UCSD-AML1 (cell line): ENCODE measurements around the gene MYO9B.

Experiments used
- DNase-seq: peaks from one replicate; lab custom pipeline; 2025; ENCODE audit not compliant: unreplicated experiment; lab: John Stamatoyannopoulos, UW

The MYO9B gene, protein sequence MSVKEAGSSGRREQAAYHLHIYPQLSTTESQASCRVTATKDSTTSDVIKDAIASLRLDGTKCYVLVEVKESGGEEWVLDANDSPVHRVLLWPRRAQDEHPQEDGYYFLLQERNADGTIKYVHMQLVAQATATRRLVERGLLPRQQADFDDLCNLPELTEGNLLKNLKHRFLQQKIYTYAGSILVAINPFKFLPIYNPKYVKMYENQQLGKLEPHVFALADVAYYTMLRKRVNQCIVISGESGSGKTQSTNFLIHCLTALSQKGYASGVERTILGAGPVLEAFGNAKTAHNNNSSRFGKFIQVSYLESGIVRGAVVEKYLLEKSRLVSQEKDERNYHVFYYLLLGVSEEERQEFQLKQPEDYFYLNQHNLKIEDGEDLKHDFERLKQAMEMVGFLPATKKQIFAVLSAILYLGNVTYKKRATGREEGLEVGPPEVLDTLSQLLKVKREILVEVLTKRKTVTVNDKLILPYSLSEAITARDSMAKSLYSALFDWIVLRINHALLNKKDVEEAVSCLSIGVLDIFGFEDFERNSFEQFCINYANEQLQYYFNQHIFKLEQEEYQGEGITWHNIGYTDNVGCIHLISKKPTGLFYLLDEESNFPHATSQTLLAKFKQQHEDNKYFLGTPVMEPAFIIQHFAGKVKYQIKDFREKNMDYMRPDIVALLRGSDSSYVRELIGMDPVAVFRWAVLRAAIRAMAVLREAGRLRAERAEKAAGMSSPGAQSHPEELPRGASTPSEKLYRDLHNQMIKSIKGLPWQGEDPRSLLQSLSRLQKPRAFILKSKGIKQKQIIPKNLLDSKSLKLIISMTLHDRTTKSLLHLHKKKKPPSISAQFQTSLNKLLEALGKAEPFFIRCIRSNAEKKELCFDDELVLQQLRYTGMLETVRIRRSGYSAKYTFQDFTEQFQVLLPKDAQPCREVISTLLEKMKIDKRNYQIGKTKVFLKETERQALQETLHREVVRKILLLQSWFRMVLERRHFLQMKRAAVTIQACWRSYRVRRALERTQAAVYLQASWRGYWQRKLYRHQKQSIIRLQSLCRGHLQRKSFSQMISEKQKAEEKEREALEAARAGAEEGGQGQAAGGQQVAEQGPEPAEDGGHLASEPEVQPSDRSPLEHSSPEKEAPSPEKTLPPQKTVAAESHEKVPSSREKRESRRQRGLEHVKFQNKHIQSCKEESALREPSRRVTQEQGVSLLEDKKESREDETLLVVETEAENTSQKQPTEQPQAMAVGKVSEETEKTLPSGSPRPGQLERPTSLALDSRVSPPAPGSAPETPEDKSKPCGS (N-terminal part only)

DNA sequence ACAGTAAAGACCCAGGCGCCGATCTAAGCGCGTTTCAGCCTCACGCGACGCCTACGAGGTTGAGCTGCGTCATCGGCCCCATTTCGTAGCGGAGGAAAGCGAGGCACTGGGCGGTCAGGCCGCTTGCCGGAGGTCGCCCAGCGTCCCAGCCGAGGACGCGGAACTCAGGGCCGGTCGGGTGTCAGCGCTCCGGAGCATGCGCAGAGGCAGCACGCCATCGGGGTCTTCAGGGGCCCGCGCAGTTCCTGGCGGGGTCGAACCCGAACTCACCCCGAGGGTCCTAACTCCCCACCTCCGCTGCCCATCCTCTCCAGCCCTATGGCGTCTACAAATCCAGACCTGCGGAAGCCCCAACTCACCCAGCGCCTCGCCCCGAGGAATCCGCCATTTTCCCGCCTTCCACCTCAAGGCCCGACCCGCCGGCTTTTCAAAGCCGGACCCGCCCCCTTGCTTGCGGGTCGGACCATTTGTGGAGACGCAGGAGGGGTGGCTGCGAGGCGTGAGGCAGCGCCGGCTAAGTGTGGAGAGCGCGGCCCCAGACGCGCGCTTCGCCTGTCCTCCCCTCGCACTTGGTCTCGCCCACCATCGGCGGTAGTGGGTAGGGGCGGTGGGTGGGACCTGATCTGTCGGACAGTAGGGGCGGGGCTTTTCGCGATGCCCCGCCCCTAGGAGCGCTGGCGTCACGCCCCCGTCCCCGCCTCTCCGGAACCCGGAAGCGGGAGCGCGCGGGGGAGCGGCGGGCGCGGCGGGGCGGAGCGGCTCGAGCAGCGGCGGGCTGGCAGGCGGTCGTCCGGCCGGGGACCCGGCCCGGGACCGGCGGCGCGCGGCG lies at the start of gene MYO9B, which contains the start of gene HAUS8:
Gene MYO9B (plus strand): TSS at position 743 of the 829 bp plus-strand sequence. CDS start 25,941 bp downstream, outside the sequence.
Gene HAUS8 (minus strand): TSS at position 418 of the 829 bp plus-strand sequence. CDS start 30 bp downstream, at position 388.
- DNase-seq, result peak; percentile 100

GRCh38 chr19:17025991-17026658 lies 49.5 kb upstream of the MYO9B start:
- no peak for DNase-seq

DNA sequence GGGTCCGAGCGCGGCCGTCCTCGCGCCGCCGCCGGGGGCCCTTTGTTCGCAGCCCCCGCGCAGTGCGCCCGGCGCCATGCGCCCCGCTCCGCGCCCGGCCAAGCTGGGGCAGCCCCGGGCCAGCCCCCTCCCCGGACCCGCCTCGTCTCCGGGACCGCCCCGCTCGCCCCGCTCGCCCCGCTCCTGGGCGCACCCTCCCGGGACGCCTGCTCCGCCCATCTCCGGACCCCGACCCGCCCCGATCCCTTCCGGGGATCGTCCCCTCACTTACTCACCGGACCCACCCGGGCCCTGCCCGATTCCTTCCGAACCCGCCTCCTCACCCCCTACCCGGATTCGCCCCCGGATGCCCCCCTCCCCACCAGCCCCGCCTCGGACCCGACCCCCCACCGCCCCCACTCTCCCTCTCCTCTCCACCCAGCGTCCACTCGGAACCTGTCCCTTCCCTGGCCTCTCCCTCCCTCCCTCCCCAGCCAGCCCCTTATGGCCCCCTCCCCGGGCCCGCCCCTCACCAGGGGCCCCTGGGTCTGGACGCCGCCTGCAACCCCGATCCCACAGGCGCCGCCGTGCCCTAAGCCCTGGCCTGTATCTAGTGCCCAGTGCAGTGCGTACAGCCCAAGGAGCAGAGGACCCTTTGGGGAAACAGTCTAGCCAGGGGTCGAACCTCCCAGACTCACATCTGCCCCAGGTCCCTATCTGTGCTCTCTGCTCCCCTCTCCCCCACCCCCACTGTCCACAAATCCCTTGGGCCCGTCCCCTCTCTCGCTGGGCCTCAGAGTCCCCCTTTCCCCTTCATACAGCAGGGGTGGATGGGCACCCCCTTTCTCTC lies 48.7 kb upstream of the MYO9B start, which contains the start of gene CPAMD8:
Gene CPAMD8 (minus strand): TSS at position 105 of the 829 bp plus-strand sequence. CDS start 168 bp downstream, outside the sequence.
- no peak for DNase-seq

DNA sequence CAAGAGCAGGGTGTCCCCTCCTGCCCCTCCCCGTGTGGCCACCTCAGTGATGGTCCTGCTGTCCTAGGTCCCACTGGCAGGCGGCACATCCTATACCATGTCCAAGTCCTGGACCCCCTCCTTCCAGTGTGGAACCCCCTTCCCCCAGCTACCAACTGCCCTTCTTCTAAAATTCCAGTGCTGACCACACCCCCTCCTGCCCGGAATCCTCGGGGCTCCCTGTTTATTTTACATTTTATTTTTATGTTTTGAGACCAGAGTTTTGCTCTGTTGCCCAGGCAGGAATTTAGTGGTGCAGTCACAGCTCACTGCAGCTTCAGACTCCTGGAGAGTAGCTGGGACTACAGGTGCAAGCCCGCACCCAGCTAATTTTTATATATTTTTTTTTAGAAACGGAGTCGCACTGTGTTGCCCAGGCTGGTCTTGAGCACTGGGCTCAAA lies 48.0 kb upstream of the MYO9B start:
- no peak for DNase-seq

DNA sequence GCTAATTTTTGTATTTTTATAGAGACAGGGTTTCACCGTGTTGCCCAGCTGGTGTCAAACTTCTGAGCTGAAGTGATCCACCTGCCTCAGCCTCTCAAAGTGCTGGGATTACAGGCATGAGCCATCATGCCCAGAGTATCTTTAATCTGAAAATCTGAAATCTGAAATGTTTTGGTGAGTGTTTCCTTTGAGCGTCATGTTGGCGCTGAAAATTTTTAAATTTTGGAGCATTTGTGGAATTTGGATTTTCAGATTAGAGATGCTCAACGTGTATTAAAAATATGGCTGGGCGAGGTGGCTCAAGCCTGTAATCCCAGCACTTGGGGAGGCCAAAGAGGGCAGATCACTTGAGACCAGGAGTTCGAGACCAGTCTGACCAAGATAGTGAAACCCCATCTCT lies 43.8 kb upstream of the MYO9B start:
- no peak for DNase-seq

DNA sequence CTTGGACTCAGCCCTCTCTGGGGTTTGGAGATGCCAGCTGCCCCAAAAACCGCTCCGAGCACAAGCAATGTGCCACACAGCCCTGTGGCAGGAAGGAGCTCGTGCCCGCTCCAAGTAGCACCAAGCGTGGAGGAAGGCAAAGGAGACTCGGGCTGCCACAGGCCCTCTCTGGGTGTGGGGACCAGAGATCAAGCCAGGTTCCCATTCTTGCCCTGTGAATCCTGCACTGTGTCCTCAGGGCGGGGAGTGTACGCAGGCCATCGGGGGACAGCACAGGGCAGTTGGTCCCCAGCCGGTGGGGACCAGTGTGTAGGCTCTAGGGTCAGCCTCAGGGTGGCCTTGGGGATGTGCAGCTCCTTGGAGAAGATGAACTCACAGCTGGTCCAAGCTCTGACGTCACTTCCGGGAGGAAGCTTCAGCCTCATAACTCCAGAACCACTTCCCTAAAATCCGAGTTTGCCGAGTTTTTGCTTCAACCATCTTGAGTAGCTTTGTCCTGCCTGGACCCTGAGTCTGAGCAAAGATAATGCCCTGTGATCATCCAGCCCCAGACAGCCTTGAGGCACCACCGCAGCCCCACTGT lies 39.6 kb upstream of the MYO9B start:
- peak; percentile 40 for DNase-seq

GRCh38 chr19:17036640-17037039 lies 38.9 kb upstream of the MYO9B start:
- DNase-seq, result no peak

DNA sequence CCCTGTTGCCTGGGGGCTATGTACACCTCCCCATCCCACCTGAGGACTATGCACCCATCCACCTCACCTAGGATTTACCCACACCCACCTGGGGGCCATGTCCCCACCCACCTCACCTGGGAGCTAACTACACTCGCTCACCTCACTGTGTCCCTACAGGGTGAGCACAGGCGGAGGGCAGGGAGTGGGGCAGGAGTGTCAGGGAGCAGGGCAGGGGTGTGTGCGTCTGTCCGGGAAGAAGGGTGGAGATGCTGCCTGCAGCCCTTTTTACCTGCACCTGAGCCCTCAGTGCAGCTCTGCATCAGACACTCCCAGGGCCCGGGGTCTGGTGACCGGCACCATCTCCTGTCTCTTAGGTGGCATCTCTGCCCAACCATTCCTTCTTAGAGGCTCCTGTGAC lies 38.4 kb upstream of the MYO9B start:
- no peak for DNase-seq

- no peak for DNase-seq
These were observed 37.5 kb upstream of the MYO9B start for GRCh38 chr19:17037966-17038500.

GRCh38 chr19:17041976-17042375 lies 33.6 kb upstream of the MYO9B start:
- no peak for DNase-seq

DNA sequence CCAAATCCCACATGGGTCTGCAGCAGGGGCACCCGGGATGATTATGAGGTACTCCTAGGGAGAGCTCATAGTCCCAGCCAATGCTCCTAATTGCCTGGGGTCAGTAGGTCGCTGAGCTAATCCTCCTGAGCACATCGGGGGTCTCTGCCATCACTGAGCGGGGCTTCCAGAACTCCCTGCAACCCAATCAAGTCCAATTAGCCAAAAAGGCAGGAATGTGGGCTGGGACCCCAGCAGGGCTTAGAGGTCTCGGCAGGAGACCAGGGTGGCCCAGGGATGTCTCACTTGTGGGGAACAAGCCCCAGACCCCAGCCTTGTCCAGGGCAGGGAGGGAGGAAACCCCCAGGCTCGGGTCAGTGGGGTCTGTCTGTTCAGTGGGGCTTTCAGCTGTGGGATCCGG lies 31.8 kb upstream of the MYO9B start:
- DNase-seq, result no peak

DNA sequence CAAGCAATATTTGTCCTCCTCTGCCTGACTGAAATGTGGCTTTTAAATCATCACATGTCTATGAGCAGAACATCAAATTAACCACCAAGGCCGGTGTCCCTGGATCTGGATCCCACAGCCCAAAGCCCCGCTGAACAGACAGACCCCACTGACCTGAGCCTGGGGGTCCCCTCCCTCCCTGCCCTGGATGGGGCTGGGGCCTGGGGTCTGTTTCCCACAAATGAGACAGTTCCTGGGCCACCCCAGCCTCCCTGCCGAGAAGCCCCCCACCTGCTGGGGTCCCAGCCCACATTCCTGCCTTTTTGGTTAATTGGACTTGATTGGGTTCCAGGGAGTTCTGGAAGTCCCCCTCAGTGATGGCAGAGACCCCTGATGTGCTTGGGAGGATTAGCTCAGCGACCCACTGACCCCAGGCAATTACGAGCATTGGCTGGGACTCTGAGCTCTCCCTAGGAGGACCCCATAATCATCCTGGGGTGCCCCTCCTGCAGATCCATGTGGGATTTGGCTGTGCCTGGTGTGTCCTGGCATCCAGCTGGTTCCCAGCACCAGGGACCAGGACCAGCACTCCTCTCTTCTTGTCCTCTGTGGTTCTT lies 29.6 kb upstream of the MYO9B start:
- DNase-seq, result no peak

DNA sequence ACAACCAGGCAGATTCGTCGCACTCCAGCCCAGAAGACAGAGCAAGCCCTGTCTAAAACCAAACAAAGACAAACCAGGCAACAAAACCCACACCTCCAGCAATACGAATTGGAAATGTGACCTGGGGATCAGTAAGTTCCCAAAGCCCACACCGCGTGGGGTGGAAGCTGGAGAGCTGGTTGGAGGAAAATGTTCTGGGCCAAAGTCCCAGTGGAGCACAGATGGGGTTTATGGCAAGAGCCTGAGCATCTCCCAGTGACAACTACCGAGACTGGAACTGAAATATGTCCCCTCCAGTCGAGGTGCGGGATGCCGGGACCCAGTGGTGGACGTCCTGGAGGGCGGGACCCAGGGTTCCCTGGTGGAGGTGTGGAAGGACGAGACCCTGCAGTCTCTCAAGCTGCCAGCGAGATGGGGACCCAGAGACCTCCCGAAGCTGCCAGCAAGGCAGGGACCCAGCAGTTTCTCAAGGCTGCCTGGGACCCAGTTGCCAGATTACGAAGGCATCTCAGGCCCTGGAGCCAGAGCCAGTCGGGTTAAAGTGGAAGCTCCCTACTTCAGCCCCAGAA lies 26.6 kb upstream of the MYO9B start:
- no peak for DNase-seq

DNA sequence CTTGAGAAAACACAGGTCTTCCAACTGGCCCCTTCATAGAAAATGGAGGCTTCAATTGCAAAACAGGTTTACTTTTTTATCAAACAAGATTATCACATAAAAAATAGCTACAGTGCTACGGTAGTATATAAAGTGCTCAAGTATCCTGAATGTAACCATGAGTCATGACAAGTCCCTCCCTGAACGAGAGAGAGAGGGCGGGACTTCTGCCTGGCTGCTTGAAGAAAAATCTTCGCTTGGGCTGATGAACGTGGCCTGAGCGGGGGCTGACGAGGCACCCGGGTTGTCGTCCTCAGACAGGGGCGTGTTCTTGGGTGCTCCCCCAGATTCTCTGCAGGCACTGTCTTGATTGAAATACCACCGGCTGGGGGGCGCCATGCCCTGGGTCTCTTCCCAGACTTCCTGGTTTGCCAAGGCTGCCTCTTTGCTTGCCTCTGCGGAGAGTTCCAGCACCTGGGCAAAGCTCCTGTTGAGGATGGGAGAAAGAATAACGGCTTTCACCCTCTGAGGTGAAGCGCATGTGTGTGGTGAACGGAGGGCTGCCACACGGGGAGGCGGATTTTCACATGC lies 25.8 kb upstream of the MYO9B start:
- no peak for DNase-seq

DNA sequence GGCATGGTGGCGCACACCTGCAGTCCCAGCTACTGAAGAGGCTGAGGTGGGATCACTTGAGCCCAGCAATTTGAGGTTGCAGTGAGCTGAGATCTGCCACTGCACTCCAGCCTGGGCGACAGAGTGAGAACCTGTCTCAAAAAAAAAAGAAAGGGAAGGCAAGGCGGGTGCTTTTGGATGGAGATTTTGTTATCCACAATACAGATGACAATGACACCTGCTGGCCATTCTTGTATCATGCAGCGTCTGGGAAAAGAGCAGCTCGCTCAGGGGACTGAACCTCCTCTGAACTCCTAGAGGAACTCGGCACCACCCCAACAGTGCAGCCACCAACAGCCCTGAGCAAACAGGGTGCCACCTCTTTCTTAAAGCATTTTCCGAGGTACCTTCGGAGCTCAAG lies 23.1 kb upstream of the MYO9B start:
- DNase-seq, result peak; percentile 18

DNA sequence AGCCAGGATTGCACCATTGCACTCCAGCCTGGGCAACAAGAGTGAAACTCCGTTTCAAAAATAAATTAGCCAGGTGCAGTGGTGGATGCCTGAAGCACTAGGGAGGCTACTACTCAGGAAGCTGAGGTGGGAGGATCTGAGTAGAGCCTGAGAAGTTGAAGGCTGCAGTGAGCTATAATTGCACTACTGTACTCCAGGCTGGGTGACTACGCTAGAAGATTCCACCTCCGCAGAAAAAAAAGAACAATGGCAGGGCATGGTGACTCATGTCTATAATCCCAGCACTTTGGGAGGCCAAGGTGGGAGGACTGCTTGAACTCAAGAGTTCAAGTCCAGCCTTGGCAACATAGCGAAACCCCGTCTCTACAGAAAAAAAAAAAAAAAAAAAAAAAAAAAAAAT lies 20.8 kb upstream of the MYO9B start:
- no peak for DNase-seq

DNA sequence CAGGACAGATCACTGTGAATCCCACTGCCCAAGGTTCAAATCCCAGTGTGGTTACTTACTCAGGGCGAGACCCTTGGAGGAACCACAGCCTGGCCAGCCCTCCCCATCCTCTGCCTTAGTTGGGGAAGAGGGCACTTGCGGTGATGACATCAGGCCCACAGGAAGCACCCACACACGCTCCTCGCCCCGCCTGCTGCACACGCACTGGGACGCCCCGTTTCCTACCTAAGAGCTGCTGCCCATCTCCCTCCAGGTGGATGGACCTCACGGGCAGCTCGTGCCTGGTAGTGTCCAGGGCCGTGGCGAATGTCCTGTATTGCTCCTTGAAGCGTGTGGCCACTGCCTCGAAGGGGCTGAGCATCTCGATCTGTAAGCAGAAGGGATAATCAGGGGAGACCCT lies 19.9 kb upstream of the MYO9B start:
- no peak for DNase-seq
